H9 (cell line): ENCODE results near the gene TSPAN31. TPM values are rescaled to one million over a fixed set of nuclear protein-coding genes. Genes with fewer than 3 reads are reported as not detected.

Experiments
- DNase-seq: peaks from one replicate; pipeline ENCODE4 v3.0.0-alpha.2; 2017
- H2AFZ ChIP-seq: one replicate; pipeline ENCODE4 v1.6.1; 2013; ENCODE audit warnings: mild to moderate bottlenecking, low read length, control low read depth, moderate library complexity
- H2AK5ac ChIP-seq: 2 replicates; pipeline ENCODE4 v1.6.1; 2013; ENCODE audit warnings: low read length, control low read depth, mixed read lengths; ENCODE audit not compliant: insufficient read length
- H2BK120ac ChIP-seq: one replicate; pipeline ENCODE4 v1.6.1; 2013; ENCODE audit warnings: low read depth, mild to moderate bottlenecking, low read length, control low read depth, inconsistent platforms; ENCODE audit not compliant: poor library complexity, severe bottlenecking
- H2BK12ac ChIP-seq: 2 replicates; pipeline ENCODE4 v1.6.1; 2013; ENCODE audit warnings: low read length, control low read depth, mixed read lengths, low read depth; ENCODE audit not compliant: insufficient read length
- H2BK15ac ChIP-seq: 2 replicates; pipeline ENCODE4 v1.6.1; 2013; ENCODE audit warnings: low read depth, low read length, control low read depth
- H2BK20ac ChIP-seq: one replicate; pipeline ENCODE4 v1.6.1; 2013; ENCODE audit warnings: low read depth, mild to moderate bottlenecking, low read length, control low read depth, inconsistent platforms; ENCODE audit not compliant: poor library complexity, severe bottlenecking
- H2BK5ac ChIP-seq: 2 replicates; pipeline ENCODE4 v1.6.1; 2013; ENCODE audit warnings: low read length, control low read depth, mixed read lengths; ENCODE audit not compliant: insufficient read length
- H3K14ac ChIP-seq: 2 replicates; pipeline ENCODE4 v1.6.1; 2013; ENCODE audit warnings: low read length, control low read depth; ENCODE audit not compliant: insufficient read depth
- H3K18ac ChIP-seq: 2 replicates; pipeline ENCODE4 v1.6.1; 2013; ENCODE audit warnings: low read depth, mild to moderate bottlenecking, mixed read lengths, low read length, control low read depth; ENCODE audit not compliant: insufficient read length
- H3K23ac ChIP-seq: 2 replicates; pipeline ENCODE4 v1.6.1; 2013; ENCODE audit warnings: low read length, control low read depth, mixed read lengths, low read depth; ENCODE audit not compliant: insufficient read length
- H3K23me2 ChIP-seq: 2 replicates; pipeline ENCODE4 v1.6.1; 2013; ENCODE audit warnings: low read depth, mild to moderate bottlenecking, mixed read lengths, low read length, control low read depth; ENCODE audit not compliant: insufficient read length, poor library complexity, severe bottlenecking
- H3K27ac ChIP-seq: 2 replicates; pipeline ENCODE4 v1.5.1; 2013; ENCODE audit warnings: low read length, control low read depth, mixed read lengths, low read depth; ENCODE audit not compliant: insufficient read length
- H3K27me3 ChIP-seq: 2 replicates; pipeline ENCODE4 v1.6.1; 2013; ENCODE audit warnings: low read length, control low read depth, inconsistent platforms; ENCODE audit not compliant: insufficient read depth
- H3K4ac ChIP-seq: 2 replicates; pipeline ENCODE4 v1.6.1; 2013; ENCODE audit warnings: low read depth, mild to moderate bottlenecking, control low read depth, inconsistent platforms, low read length, moderate library complexity
- H3K4me1 ChIP-seq: 2 replicates; pipeline ENCODE4 v1.6.1; 2013; ENCODE audit warnings: low read length, control low read depth, inconsistent platforms; ENCODE audit not compliant: insufficient read depth
- H3K4me2 ChIP-seq: 2 replicates; pipeline ENCODE4 v1.6.1; 2013; ENCODE audit warnings: low read length, control low read depth, mixed read lengths; ENCODE audit not compliant: insufficient read length, insufficient read depth
- H3K56ac ChIP-seq: 2 replicates; pipeline ENCODE4 v1.6.1; 2013; ENCODE audit warnings: low read depth, mild to moderate bottlenecking, mixed read lengths, low read length, control low read depth; ENCODE audit not compliant: insufficient read length
- H3K79me1 ChIP-seq: 2 replicates; pipeline ENCODE4 v1.6.1; 2013; ENCODE audit warnings: low read depth, mild to moderate bottlenecking, moderate library complexity, low read length, control low read depth, inconsistent platforms; ENCODE audit not compliant: insufficient read depth, poor library complexity, severe bottlenecking
- H3K79me2 ChIP-seq: 2 replicates; pipeline ENCODE4 v1.6.1; 2013; ENCODE audit warnings: low read length, control low read depth, inconsistent platforms; ENCODE audit not compliant: insufficient read depth
- H3K9ac ChIP-seq: 2 replicates; pipeline ENCODE4 v1.6.1; 2013; ENCODE audit warnings: low read length, control low read depth, mixed read lengths; ENCODE audit not compliant: insufficient read length; ENCODE audit errors: extremely low read depth
- H3K9me3 ChIP-seq: one replicate; pipeline ENCODE4 v1.6.1; 2013; ENCODE audit warnings: low read depth, low read length, inconsistent platforms; ENCODE audit not compliant: control insufficient read depth
- H3T11ph ChIP-seq: one replicate; pipeline ENCODE4 v1.6.1; 2013; ENCODE audit warnings: mild to moderate bottlenecking, low read length, control low read depth, inconsistent platforms
- H4K20me1 ChIP-seq: one replicate; pipeline ENCODE4 v1.6.1; 2013; ENCODE audit not compliant: control insufficient read depth, insufficient read length, insufficient read depth
- H4K5ac ChIP-seq: 2 replicates; pipeline ENCODE4 v1.6.1; 2013; ENCODE audit warnings: low read depth, mild to moderate bottlenecking, mixed read lengths, low read length, control low read depth; ENCODE audit not compliant: insufficient read length
- H4K8ac ChIP-seq: replicated peaks from 2 replicates; pipeline ENCODE4 v1.6.1; 2013; ENCODE audit warnings: low read length, control low read depth, mixed read lengths, low read depth; ENCODE audit not compliant: insufficient read length
- H4K91ac ChIP-seq: 2 replicates; pipeline ENCODE4 v1.6.1; 2013; ENCODE audit warnings: low read depth, mild to moderate bottlenecking, moderate library complexity, mixed read lengths, low read length, control low read depth; ENCODE audit not compliant: insufficient read length
- H3K27ac Mint-ChIP-seq, 3 experiments: 2 replicates in 2 of 3; 3 replicates in 1 of 3; pipeline ENCODE4 v1.8.0; 2020 to 2021; ENCODE audit warnings: mixed read lengths in 3 of 3, mild to moderate bottlenecking in 1 of 3, moderate library complexity in 1 of 3
- H3K27me3 Mint-ChIP-seq: 2 replicates; pipeline ENCODE4 v1.8.0; 2021; ENCODE audit warnings: low read depth, mild to moderate bottlenecking, moderate library complexity, mixed read lengths
- H3K36me3 Mint-ChIP-seq, 3 experiments: 2 replicates in 2 of 3; 3 replicates in 1 of 3; pipeline ENCODE4 v1.8.0; 2020 to 2021; ENCODE audit warnings: low read depth in 3 of 3, mixed read lengths in 3 of 3; ENCODE audit not compliant: insufficient read depth in 1 of 3
- H3K4me1 Mint-ChIP-seq, 2 experiments: 2 replicates each; pipeline ENCODE4 v1.8.0; 2020; ENCODE audit warnings: mixed read lengths in 2 of 2
- H3K4me3 Mint-ChIP-seq, 2 experiments: 2 replicates in 1 of 2; 3 replicates in 1 of 2; pipeline ENCODE4 v1.8.0; 2020 to 2021; ENCODE audit warnings: mild to moderate bottlenecking in 2 of 2, mixed read lengths in 2 of 2, moderate library complexity in 1 of 2
- H3K9me3 Mint-ChIP-seq, 2 experiments: 2 replicates in 1 of 2; 3 replicates in 1 of 2; pipeline ENCODE4 v1.8.0; 2020; ENCODE audit warnings: mild to moderate bottlenecking in 2 of 2, mixed read lengths in 2 of 2, moderate library complexity in 1 of 2
- WGBS: extraction: QIAGEN DNeasy Blood & Tissue Kit; methylation state at CpG from one replicate; pipeline ENCODE4 v1.1.7; 2013; ENCODE audit warnings: missing lambda C conversion rate, low lambda C conversion rate, mixed read lengths; ENCODE audit not compliant: insufficient read length; ENCODE audit errors: extremely low coverage; 5-methylcytosine and 5-hydroxymethylcytosine counted together
- total RNA-seq: library from RNA; stranded (reverse); gene quantifications from 2 replicates; pipeline ENCODE4 v1.2.1, GENCODE V29; 2021
- TF ChIP-seq, protein P1 (sequence below): fragments of 200-600 bp; sonication (generic); conservative IDR thresholded peaks from 3 replicates; pipeline ENCODE4 v1.8.0; 2021; ENCODE audit warnings: antibody characterized with exemption, mild to moderate bottlenecking

TSPAN31 gene
- total RNA-seq, 1 experiment from 2014 or later = 20.0 TPM

DNA sequence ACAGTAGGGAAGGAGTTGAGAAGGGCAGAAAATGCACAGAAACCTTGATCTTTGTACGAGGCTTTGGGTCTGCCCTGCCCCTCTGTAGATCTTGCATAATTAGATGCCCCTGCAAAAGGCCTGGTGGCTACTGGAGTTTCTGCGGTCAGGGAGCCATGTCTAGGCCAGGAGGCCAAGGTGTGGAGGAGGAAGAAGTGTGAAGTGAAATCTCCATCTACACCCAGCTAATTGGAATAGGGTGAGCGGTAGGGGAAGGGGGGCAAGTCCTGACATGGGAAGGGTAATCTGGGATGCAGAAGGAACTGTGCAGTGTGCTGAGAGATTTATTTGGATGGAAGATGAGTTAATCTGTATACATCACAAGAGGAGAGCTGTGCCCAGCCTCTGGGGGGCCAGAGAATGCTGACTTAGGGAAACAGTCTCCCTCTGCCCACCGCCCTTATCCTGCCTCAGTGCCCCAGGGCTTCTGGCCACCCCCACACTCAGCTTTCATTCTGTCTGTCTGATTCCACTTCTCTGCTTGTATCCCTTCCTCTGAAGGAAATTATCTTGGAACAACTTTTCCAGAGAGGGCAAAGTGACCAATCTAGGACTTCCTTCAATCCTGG, 16.7 kb downstream of the TSPAN31 start:
- H4K91ac ChIP-seq = no peak overlapping the region
- H4K8ac ChIP-seq = no peak overlapping the region
- no peak overlapping the region for H2AFZ ChIP-seq
- H3K9me3 Mint-ChIP-seq = no peaks in the 10 kb centered on the region
- H3K79me1 ChIP-seq = no peaks in the 10 kb centered on the region
- no peaks in the 10 kb centered on the region for H3K9me3 ChIP-seq
- peaks cover 60% of the 10 kb centered on the region for H3K27me3 Mint-ChIP-seq
- H3K23me2 ChIP-seq = peaks cover 20% of the 10 kb centered on the region
- no peak overlapping the region for H4K5ac ChIP-seq
- no peak overlapping the region for H3K4me2 ChIP-seq
- no peak overlapping the region for H3K4ac ChIP-seq
- no peak overlapping the region for H3K18ac ChIP-seq
- H3K23ac ChIP-seq = no peak overlapping the region
- no peak overlapping the region for H2BK20ac ChIP-seq
- DNase-seq = no peak
- TF ChIP-seq, protein P1, sequence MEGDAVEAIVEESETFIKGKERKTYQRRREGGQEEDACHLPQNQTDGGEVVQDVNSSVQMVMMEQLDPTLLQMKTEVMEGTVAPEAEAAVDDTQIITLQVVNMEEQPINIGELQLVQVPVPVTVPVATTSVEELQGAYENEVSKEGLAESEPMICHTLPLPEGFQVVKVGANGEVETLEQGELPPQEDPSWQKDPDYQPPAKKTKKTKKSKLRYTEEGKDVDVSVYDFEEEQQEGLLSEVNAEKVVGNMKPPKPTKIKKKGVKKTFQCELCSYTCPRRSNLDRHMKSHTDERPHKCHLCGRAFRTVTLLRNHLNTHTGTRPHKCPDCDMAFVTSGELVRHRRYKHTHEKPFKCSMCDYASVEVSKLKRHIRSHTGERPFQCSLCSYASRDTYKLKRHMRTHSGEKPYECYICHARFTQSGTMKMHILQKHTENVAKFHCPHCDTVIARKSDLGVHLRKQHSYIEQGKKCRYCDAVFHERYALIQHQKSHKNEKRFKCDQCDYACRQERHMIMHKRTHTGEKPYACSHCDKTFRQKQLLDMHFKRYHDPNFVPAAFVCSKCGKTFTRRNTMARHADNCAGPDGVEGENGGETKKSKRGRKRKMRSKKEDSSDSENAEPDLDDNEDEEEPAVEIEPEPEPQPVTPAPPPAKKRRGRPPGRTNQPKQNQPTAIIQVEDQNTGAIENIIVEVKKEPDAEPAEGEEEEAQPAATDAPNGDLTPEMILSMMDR = no peak
- no peak overlapping the region for H2BK120ac ChIP-seq
- H2BK5ac ChIP-seq = no peak overlapping the region
- no peak overlapping the region for H2BK15ac ChIP-seq
- no peaks in the 10 kb centered on the region for H4K20me1 ChIP-seq
- peaks cover 0 to 19% (median 6%) of the 10 kb centered on the region in 3 experiments; a peak in 3 of 7 replicates for H3K36me3 Mint-ChIP-seq
- no peak overlapping the region for H3K27ac Mint-ChIP-seq
- H3K27ac ChIP-seq = no peak overlapping the region
- H3K4me1 ChIP-seq = no peaks in the 10 kb centered on the region
- H3K79me2 ChIP-seq = no peaks in the 10 kb centered on the region
- no peak overlapping the region for H3T11ph ChIP-seq
- no peak overlapping the region for H3K4me3 Mint-ChIP-seq
- WGBS = no CpG with 5 or more reads among the region's 4 CpGs
- peaks cover 22 to 33% of the 10 kb centered on the region in 2 experiments for H3K4me1 Mint-ChIP-seq
- H3K56ac ChIP-seq = no peak overlapping the region
- H3K14ac ChIP-seq = no peak overlapping the region
- H3K9ac ChIP-seq = no peak overlapping the region
- no peak overlapping the region for H2BK12ac ChIP-seq
- H2AK5ac ChIP-seq = no peak overlapping the region
- H3K27me3 ChIP-seq = peaks cover 31% of the 10 kb centered on the region; the same call in 1 of the 2 replicates
